H1 (cell line): Measurements from ENCODE around the gene RASA1. TPM values are rescaled to one million over a fixed set of nuclear protein-coding genes. Genes with fewer than 3 reads are reported as not detected.

Experiments used
- CTCF ChIA-PET: fragments of 300-600 bp; sonication (Branson Sonifier 250); formaldehyde crosslinking; loops from one replicate; lab custom pipeline; 2021; ENCODE audit not compliant: partially characterized antibody; lab: Charles Lee
- POLR2A ChIA-PET: fragments of 300-600 bp; sonication (Branson Sonifier 250); formaldehyde crosslinking; loops from one replicate; lab custom pipeline; 2021; ENCODE audit warnings: inconsistent platforms; ENCODE audit not compliant: partially characterized antibody; lab: Charles Lee
- DNase-seq, 2 experiments: peaks; one replicate each; pipeline versions ENCODE4 v3.0.0 to v3.0.0-alpha.2; 2010 to 2022; ENCODE audit warnings: low spot score in 2 of 2, low read depth in 1 of 2, mixed read lengths in 1 of 2
- FAIRE-seq: peaks from 2 replicates; lab custom pipeline; 2011; peaks lifted over from hg19 to GRCh38; lab: Jason Lieb, UNC
- H2AFZ ChIP-seq: 2 replicates; pipeline ENCODE4 v1.8.1; 2012; ENCODE audit warnings: low read length, inconsistent platforms
- H2AK5ac ChIP-seq: 2 replicates; pipeline ENCODE4 v1.6.1; 2013; ENCODE audit warnings: low read depth, low read length
- H2BK120ac ChIP-seq: replicated peaks from 2 replicates; pipeline ENCODE3; 2013; ENCODE audit warnings: low read depth, low read length, inconsistent platforms
- H2BK12ac ChIP-seq: 2 replicates; pipeline ENCODE4 v1.6.1; 2013; ENCODE audit warnings: low read depth, low read length
- H2BK15ac ChIP-seq: 2 replicates; pipeline ENCODE4 v1.6.1; 2013; ENCODE audit warnings: low read length
- H2BK20ac ChIP-seq: 2 replicates; pipeline ENCODE4 v1.6.1; 2013; ENCODE audit warnings: low read length
- H2BK5ac ChIP-seq: 2 replicates; pipeline ENCODE4 v1.6.1; 2013; ENCODE audit warnings: low read depth, low read length
- H3K14ac ChIP-seq: 2 replicates; pipeline ENCODE4 v1.6.1; 2013; ENCODE audit warnings: inconsistent platforms; ENCODE audit not compliant: insufficient read length
- H3K18ac ChIP-seq: 2 replicates; pipeline ENCODE4 v1.6.1; 2013; ENCODE audit warnings: low read length; ENCODE audit errors: extremely low read depth
- H3K23ac ChIP-seq: 2 replicates; pipeline ENCODE4 v1.6.1; 2013; ENCODE audit warnings: inconsistent platforms; ENCODE audit not compliant: insufficient read length
- H3K23me2 ChIP-seq: 2 replicates; pipeline ENCODE4 v1.6.1; 2013; ENCODE audit warnings: low read depth, low read length
- H3K27ac ChIP-seq: 2 replicates; pipeline ENCODE4 v1.6.1; 2011; ENCODE audit warnings: low read depth, low read length, inconsistent platforms
- H3K27me3 ChIP-seq, 4 experiments: replicated peaks in 1 of 4; 1 replicate in 1 of 4; 2 replicates in 3 of 4; pipeline versions ENCODE4 v1.6.1 to v1.8.1; 2011 to 2013; ENCODE audit warnings: low read length in 3 of 4, mild to moderate bottlenecking in 3 of 4, inconsistent platforms in 2 of 4, mixed read lengths in 2 of 4, moderate library complexity in 1 of 4; ENCODE audit not compliant: control insufficient read depth in 3 of 4, insufficient read depth in 3 of 4; ENCODE audit errors: extremely low read depth in 1 of 4
- H3K36me3 ChIP-seq, 4 experiments: 2 replicates each; pipeline versions ENCODE4 v1.6.1 to v1.8.1; 2011 to 2013; ENCODE audit warnings: mild to moderate bottlenecking in 4 of 4, low read length in 3 of 4, moderate library complexity in 2 of 4, control low read depth in 1 of 4, inconsistent platforms in 1 of 4; ENCODE audit not compliant: insufficient read depth in 4 of 4, control insufficient read depth in 2 of 4
- H3K4ac ChIP-seq: replicated peaks from 2 replicates; pipeline ENCODE3; 2013; ENCODE audit warnings: low read length, low read depth, mixed read lengths, inconsistent platforms; ENCODE audit not compliant: insufficient read length
- H3K4me1 ChIP-seq, 4 experiments: replicated peaks in 1 of 4; 1 replicate in 1 of 4; 2 replicates in 3 of 4; pipeline versions ENCODE4 v1.6.1 to v1.8.1; 2011 to 2013; ENCODE audit warnings: low read length in 3 of 4, inconsistent platforms in 2 of 4, mixed read lengths in 1 of 4; ENCODE audit not compliant: insufficient read depth in 4 of 4, control insufficient read depth in 3 of 4
- H3K4me2 ChIP-seq, 2 experiments: 2 replicates each; pipeline versions ENCODE4 v1.6.1 to v1.8.1; 2011 to 2013; ENCODE audit warnings: low read depth in 2 of 2, low read length in 2 of 2, control low read depth in 1 of 2, inconsistent platforms in 1 of 2, mild to moderate bottlenecking in 1 of 2; ENCODE audit not compliant: insufficient read depth in 1 of 2
- H3K4me3 ChIP-seq, 4 experiments: fragments of 200-600, 300-600 bp in 1 of 4; sonication (generic), shearing (Covaris generic), sonication (Bioruptor Twin) in 1 of 4; 2 replicates each; pipeline versions ENCODE4 v1.5.1 to v1.8.1; 2011 to 2016; ENCODE audit warnings: low read length in 4 of 4, low read depth in 3 of 4, control low read depth in 2 of 4, inconsistent platforms in 2 of 4, mild to moderate bottlenecking in 2 of 4, mixed read lengths in 1 of 4, moderate library complexity in 1 of 4; ENCODE audit not compliant: insufficient read depth in 2 of 4; ENCODE audit errors: extremely low read depth in 1 of 4
- H3K56ac ChIP-seq: replicated peaks from 2 replicates; pipeline ENCODE3; 2013; ENCODE audit warnings: low read depth, mild to moderate bottlenecking, mixed read lengths, low read length, inconsistent platforms; ENCODE audit not compliant: insufficient read length
- H3K79me1 ChIP-seq: 2 replicates; pipeline ENCODE4 v1.6.1; 2013; ENCODE audit warnings: low read depth, low read length, control low read depth
- H3K79me2 ChIP-seq, 2 experiments: 2 replicates each; pipeline versions ENCODE4 v1.6.1 to v1.8.1; 2012 to 2013; ENCODE audit warnings: low read length in 2 of 2, mild to moderate bottlenecking in 2 of 2, inconsistent platforms in 1 of 2; ENCODE audit not compliant: insufficient read depth in 2 of 2, control insufficient read depth in 1 of 2
- H3K9ac ChIP-seq, 4 experiments: replicated peaks in 1 of 4; 1 replicate in 1 of 4; 2 replicates in 3 of 4; pipeline versions ENCODE4 v1.6.1 to v1.8.1; 2011 to 2013; ENCODE audit warnings: low read depth in 3 of 4, low read length in 3 of 4, control low read depth in 2 of 4, mild to moderate bottlenecking in 2 of 4, moderate library complexity in 2 of 4, inconsistent platforms in 1 of 4; ENCODE audit errors: extremely low read depth in 1 of 4
- H3K9me3 ChIP-seq, 2 experiments: 2 replicates each; pipeline versions ENCODE4 v1.6.1 to v1.8.1; 2012 to 2013; ENCODE audit warnings: mild to moderate bottlenecking in 2 of 2, moderate library complexity in 2 of 2, control low read depth in 1 of 2, inconsistent platforms in 1 of 2, low read depth in 1 of 2, low read length in 1 of 2, mixed read lengths in 1 of 2; ENCODE audit not compliant: insufficient read depth in 2 of 2
- H4K20me1 ChIP-seq, 2 experiments: replicated peaks in 1 of 2; 2 replicates each; pipeline versions ENCODE3 to v1.8.1; 2011 to 2013; ENCODE audit warnings: inconsistent platforms in 2 of 2, low read length in 2 of 2, mild to moderate bottlenecking in 1 of 2; ENCODE audit not compliant: insufficient read depth in 2 of 2, control insufficient read depth in 1 of 2
- H4K5ac ChIP-seq: 2 replicates; pipeline ENCODE4 v1.6.1; 2013; ENCODE audit warnings: low read length, low read depth, mixed read lengths, inconsistent platforms; ENCODE audit not compliant: insufficient read length
- H4K8ac ChIP-seq: 2 replicates; pipeline ENCODE4 v1.8.0; 2013; ENCODE audit warnings: mild to moderate bottlenecking, moderate library complexity, low read length, inconsistent platforms; ENCODE audit not compliant: insufficient read depth; ENCODE audit errors: extremely low read depth
- H4K91ac ChIP-seq: replicated peaks from 2 replicates; pipeline ENCODE3; 2013; ENCODE audit warnings: low read length, mixed read lengths, inconsistent platforms; ENCODE audit not compliant: insufficient read length
- ATF3 ChIP-seq: IDR thresholded peaks from 2 replicates; pipeline ENCODE4 v1.6.1; 2011; ENCODE audit warnings: low read depth, mild to moderate bottlenecking, low read length; ENCODE audit not compliant: insufficient read depth
- BRCA1 ChIP-seq: IDR thresholded peaks from 2 replicates; pipeline ENCODE4 v1.6.1; 2012; ENCODE audit warnings: low read depth, low read length, improper control_type of control experiment
- CBX8 ChIP-seq: fragments of 300-800, 300-1000 bp; sonication (generic); IDR thresholded peaks from 2 replicates; pipeline ENCODE4 v1.7.1; 2016; ENCODE audit warnings: low read depth, low read length, borderline replicate concordance
- CHD2 ChIP-seq: IDR thresholded peaks from 2 replicates; pipeline ENCODE4 v1.6.1; 2012; ENCODE audit warnings: low read length, improper control_type of control experiment
- CREB1 ChIP-seq: IDR thresholded peaks from 2 replicates; pipeline ENCODE4 v1.6.1; 2012; ENCODE audit warnings: inconsistent platforms
- FOSL1 ChIP-seq: IDR thresholded peaks from 2 replicates; pipeline ENCODE4 v1.6.1; 2011; ENCODE audit warnings: mild to moderate bottlenecking, low read depth, low read length, moderate library complexity; ENCODE audit not compliant: insufficient read depth
- HDAC6 ChIP-seq: IDR thresholded peaks from one replicate; pipeline ENCODE4 v1.7.1; 2012; ENCODE audit warnings: low read depth, mild to moderate bottlenecking, inconsistent platforms, low read length, moderate library complexity
- JUN ChIP-seq: IDR thresholded peaks from 2 replicates; pipeline ENCODE4 v1.6.1; 2011; ENCODE audit warnings: low read depth, mild to moderate bottlenecking, improper control_type of control experiment, low read length
- KDM5A ChIP-seq: fragments of 200-600 bp; IDR thresholded peaks from 2 replicates; pipeline ENCODE4 v1.7.1; 2012; ENCODE audit warnings: mild to moderate bottlenecking, low read length, inconsistent platforms, mixed read lengths
- MAFK ChIP-seq: IDR thresholded peaks from 2 replicates; pipeline ENCODE4 v1.6.1; 2012; ENCODE audit warnings: low read depth, mild to moderate bottlenecking, improper control_type of control experiment, low read length
- POLR2A ChIP-seq, 2 experiments: IDR thresholded peaks; 1 replicate in 1 of 2; 2 replicates in 1 of 2; pipeline ENCODE4 v1.6.1; 2011; ENCODE audit warnings: low read depth in 2 of 2, low read length in 2 of 2, mild to moderate bottlenecking in 2 of 2; ENCODE audit errors: control extremely low read depth in 1 of 2
- RNF2 ChIP-seq: fragments of 200-900, 300-1000 bp; sonication (generic); IDR thresholded peaks from 2 replicates; pipeline ENCODE4 v1.7.1; 2016; ENCODE audit warnings: borderline replicate concordance, low read depth, mild to moderate bottlenecking, antibody characterized with exemption, low read length; ENCODE audit not compliant: poor library complexity, severe bottlenecking; ENCODE audit errors: missing control alignments
- SP2 ChIP-seq: IDR thresholded peaks from 2 replicates; pipeline ENCODE4 v1.6.1; 2012; ENCODE audit warnings: mild to moderate bottlenecking, low read length, inconsistent platforms
- SRF ChIP-seq: IDR thresholded peaks from 2 replicates; pipeline ENCODE4 v1.6.1; 2011; ENCODE audit warnings: mild to moderate bottlenecking, low read depth, low read length, moderate library complexity
- TBP ChIP-seq: IDR thresholded peaks from 2 replicates; pipeline ENCODE4 v1.6.1; 2011; ENCODE audit warnings: low read depth, low read length, improper control_type of control experiment
- TCF12 ChIP-seq: IDR thresholded peaks from 2 replicates; pipeline ENCODE4 v1.6.1; 2011; ENCODE audit warnings: low read depth, mild to moderate bottlenecking, low read length
- WGBS, 2 experiments: shearing (Covaris generic) in 1 of 2; methylation state at CpG; one replicate each; pipeline versions ENCODE4 v1.1.6 to v1.1.7; 2013 to 2015; ENCODE audit warnings: low lambda C conversion rate in 2 of 2, mixed read lengths in 2 of 2, inconsistent platforms in 1 of 2, low coverage in 1 of 2, missing lambda C conversion rate in 1 of 2; ENCODE audit not compliant: insufficient replicate concordance in 2 of 2, insufficient coverage in 1 of 2, insufficient read length in 1 of 2; ENCODE audit errors: extremely low coverage in 1 of 2, missing lambda C conversion rate in 1 of 2; 5-methylcytosine and 5-hydroxymethylcytosine counted together
- polyA plus RNA-seq, 7 experiments: library from polyadenylated mRNA; depleted of rRNA in 3 of 7; stranded (reverse) in 5 of 7; unstranded in 2 of 7; fragments of >200 nt in 5 of 7; fragments of 200-250 nt in 2 of 7; gene quantifications; 1 replicate in 5 of 7; 2 replicates in 1 of 7; 4 replicates in 1 of 7; pipeline versions ENCODE4 v1.2.1 to v1.2.3, GENCODE V29; 2011 to 2013; ENCODE audit warnings: missing spikeins in 2 of 7, mixed read lengths in 2 of 7
- total RNA-seq: library from RNA; stranded (reverse); fragmentation: NEBNext Ultra II Directional; extraction: Animal tissue kit (Norgen Biotek cat#: 25700); gene quantifications from 2 replicates; pipeline ENCODE4 v1.2.1, GENCODE V29; 2021

Gene RASA1
- total and polyA plus RNA-seq, 2 of the 8 experiments (the other 6 are each of a cell fraction or from before 2014, with no cell fraction given): 15.9 to 33.8 TPM

- no peaks in the 10 kb centered on the region for H3K4me1 ChIP-seq
- FAIRE-seq (no peak), DNase-seq (no peak)
- H3K9me3 ChIP-seq: no peaks in the 10 kb centered on the region
- TF ChIP-seq TCF12 (no peak), ATF3 (no peak), SP2 (no peak), HDAC6 (no peak), BRCA1 (no peak), KDM5A (no peak), TBP (no peak), FOSL1 (no peak), RNF2 (no peak), MAFK (no peak), CBX8 (no peak), CREB1 (no peak), POLR2A (IDR thresholded peaks at IDR 0.05; ENCODE audit: control extremely low read depth in 1 of 2, low read depth in 2 of 2, low read length in 2 of 2) (no peak), JUN (no peak), CHD2 (no peak), SRF (no peak)
- no peak overlapping the region for H2BK20ac ChIP-seq
- H3K79me2 ChIP-seq: no peaks in the 10 kb centered on the region
- WGBS, 2 experiments: 90% methylated on average over 1 of the region's 1 CpG; no CpG with 5 or more reads in 1 of the 2 experiments
- H3K79me1 ChIP-seq: no peaks in the 10 kb centered on the region
- H4K20me1 ChIP-seq: no peaks in the 10 kb centered on the region
- H3K27ac ChIP-seq: no peak overlapping the region
- H3K23me2 ChIP-seq: no peaks in the 10 kb centered on the region
- H4K91ac ChIP-seq: no peak overlapping the region
- no peak overlapping the region for H2BK120ac ChIP-seq
- ChIA-PET POLR2A (no interaction called here), CTCF (interaction anchor here (0.6 to 1.0 kb wide), 3 partner anchors 156 to 319 kb away, joined by 3 read pairs; no protein-coding TSS in a partner anchor)
- H3K18ac ChIP-seq: no peak overlapping the region
- no peak overlapping the region for H2BK5ac ChIP-seq
- no peak overlapping the region for H3K9ac ChIP-seq
- H4K5ac ChIP-seq: no peak overlapping the region
- no peak overlapping the region for H3K4ac ChIP-seq
- H2BK15ac ChIP-seq: no peak overlapping the region
- no peak overlapping the region for H2AFZ ChIP-seq
- H3K4me3 ChIP-seq: no peak overlapping the region
- H4K8ac ChIP-seq: no peak overlapping the region
- H3K23ac ChIP-seq: no peak overlapping the region
- H3K4me2 ChIP-seq: no peak overlapping the region
- H2AK5ac ChIP-seq: no peak overlapping the region
- H3K14ac ChIP-seq: no peak overlapping the region
- H3K36me3 ChIP-seq: no peaks in the 10 kb centered on the region
- H3K56ac ChIP-seq: no peak overlapping the region
- H3K27me3 ChIP-seq: no peaks in the 10 kb centered on the region
- H2BK12ac ChIP-seq: no peak overlapping the region
Measured at GRCh38 chr5:87423755-87424154, 156.1 kb downstream of the RASA1 start.
